Cerebellar nuclear complex (tissue), 1 donor: ENCODE measurements around the gene PIP4K2A.
"Not testable (repeated sequence)": the region's sequence is repeated elsewhere in the genome, so short reads cannot be mapped to it uniquely, and the experiment has no call there.

Experiments
- DNase-seq, 2 experiments: peaks; one replicate each; lab custom pipeline; 2025; lab: John Stamatoyannopoulos, UW

The PIP4K2A gene

DNA sequence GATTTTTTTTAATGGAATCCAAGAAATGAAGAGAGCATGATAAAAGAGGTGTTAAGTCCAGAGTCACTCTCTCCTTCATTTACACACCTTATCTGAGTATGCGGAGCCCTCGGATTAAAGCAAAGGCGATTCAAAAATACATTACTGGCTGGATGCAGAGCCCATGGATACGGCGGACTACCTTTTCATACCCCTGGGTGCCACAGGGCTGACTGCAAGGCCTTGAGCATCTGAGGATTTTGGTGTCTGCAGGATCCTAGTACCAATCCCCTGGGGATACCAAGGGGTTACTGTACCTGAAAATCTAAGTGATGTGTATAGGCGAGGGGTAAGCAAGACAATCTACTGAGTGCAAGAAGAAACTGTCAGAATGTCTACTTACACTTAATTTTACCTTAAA is 20.5 kb downstream of the PIP4K2A start:
- no peak for DNase-seq

DNA sequence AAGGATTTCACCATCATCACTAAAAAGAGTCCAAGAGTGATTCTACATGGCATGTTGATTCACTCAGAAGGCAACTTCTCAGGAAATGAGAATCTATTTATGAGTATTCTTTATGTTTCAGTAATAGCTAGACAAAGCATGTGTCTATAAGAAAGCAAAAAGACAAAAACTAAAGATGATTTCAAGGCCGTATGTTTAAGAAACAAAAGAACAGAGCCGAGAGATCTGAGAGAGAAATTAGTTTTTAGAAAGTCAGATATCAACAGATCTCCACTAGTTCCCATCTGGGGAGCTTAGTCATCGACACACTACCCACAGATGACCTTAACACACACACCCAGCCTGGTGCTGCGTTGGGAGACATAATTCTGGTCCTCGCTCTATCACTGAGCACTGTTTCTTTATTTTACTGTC is 21.0 kb downstream of the PIP4K2A start:
- no peak for DNase-seq

DNA sequence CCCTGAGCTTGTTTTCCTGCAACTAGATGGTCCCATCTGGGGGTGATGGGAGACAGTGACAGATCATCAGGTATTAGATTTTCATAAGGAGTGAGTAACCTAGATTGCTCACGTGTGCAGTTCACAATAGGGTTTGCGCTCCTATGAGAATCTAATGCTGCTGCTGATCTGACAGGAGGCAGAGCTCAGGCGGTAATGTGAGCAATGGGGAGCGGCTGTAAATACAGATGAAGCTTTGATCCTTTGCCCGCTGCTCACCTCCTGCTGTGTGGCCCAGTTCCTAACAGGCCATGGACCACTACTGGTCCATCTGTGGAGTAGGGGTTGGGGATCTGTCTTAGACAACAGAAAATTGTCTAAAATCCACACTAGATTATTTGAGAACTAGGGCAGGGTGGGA is 22.3 kb downstream of the PIP4K2A start:
- not testable (repeated sequence) for DNase-seq

DNA sequence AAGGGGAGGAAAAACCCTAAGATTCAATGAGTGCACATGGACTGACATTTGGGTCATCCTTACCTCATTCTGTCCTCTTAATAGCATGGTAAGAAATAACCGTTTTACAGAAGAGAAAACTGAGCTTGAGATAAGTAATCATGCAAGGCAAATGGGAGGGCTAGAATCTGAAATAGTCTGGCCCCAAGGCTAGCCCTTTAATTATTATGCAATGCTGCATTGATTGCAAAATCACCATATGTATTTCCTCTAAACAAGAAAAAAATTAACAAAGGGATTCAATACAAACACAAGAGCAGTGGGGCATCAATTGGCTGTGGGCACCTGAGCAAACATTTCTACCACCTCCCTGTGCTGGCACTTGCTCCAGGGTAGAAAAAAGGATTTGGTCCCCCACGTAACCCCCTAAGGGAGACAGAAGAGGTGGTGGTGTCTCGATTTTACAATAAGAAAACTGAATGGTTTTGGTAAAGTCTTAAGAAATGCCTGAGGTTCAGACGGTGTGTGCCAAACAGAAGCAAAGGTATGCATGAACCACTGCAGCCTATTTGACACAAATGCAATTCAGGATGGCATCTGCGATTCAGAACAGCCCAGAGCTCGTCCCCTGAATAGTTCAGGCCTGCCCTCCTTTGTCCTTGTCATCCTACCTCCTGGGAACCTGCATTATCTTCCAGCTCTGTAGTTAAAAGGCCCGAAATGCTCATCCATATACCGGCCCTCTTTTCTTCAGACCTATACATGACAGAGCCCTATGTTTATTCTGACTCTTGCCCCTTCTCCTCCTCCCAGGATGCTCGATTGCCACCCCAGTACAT is 23.6 kb downstream of the PIP4K2A start:
- no peak for DNase-seq

DNA sequence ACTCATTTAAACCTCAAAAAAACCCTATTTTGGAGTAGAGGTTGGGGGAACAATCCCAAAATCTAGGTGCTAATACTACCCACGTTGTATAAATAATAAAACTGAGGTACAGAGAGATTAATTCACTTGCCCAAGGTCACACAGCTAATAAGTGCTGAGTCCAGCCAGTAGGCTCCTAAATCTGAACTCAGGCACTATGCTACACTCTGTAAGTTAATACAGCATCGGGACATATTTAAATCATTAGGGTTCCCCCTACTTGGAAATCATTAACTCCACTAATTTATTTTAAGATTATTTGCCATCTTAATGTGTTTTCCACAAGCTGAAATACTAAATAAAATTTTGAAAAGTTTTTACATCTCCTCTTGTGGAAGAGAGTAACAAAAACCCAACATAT is 24.2 kb downstream of the PIP4K2A start:
- DNase-seq: no peak

DNA sequence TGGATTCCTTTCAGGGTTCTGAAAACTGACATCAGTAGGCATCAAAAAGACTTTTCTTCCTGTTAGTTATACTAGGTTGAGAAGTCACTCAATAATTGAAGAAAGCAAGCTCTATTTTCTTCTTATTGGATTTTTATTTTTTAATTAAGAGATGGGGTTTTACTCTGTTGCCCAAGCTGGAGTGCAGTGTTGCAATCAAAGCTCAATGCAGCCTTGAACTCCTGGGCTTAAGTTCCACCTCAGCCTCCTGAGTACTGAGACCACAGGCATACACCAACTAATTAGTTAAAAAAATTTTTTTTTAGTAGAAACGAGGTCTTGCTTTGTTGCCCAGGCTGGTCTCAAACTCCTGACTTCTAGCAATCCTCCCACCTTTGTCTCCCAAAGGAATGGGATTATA is 28.0 kb downstream of the PIP4K2A start:
- no peak for DNase-seq

DNA sequence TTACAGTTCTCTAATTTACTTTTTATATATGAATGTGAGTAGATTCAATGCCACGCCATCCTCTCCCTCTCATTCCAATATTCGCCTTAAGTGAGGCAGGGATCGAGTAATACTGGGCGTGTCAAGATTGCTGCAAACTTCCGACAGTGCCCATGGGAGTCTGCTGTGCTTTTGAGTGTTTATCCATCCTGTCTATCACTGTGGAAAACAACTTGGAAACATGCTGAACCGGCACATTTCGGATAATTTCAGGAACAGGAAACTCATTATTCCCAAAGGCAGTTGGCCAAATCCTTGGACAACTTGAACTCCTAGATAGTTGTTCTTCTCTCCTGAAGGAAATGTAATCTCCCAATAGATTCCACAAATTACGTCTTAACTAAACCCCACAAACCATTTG is 28.5 kb downstream of the PIP4K2A start:
- DNase-seq: no peak

DNA sequence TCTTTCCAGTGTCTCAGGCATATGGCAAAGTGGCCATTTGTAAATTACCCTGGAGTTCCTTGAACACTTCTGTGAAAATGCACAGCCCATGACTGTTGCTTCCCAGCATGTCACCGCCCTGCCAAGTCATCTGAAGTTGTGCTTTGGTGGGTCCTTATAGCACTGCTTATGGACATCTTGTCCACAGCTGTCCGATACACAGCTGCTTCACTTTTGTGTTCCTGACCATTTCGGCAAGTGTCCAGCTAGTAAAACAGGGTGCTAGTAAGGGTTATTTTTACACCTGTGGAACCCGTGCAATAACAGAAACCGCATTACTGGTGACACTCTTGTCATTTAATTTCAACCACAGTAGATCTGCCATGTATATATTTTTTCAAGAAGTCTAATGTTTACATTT is 29.7 kb downstream of the PIP4K2A start:
- DNase-seq: no peak

DNA sequence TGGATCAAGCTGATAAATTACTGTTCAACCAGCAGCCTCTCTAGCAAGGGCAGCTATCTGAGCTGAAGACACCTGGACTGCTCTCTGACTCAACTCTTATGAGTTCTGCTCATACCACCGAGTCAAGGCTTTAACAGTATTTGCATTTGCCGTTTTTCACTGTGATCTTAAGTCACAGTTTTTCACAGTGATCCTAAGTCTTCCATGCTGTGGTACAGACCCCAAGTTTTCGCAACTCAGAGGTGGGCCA is 31.3 kb downstream of the PIP4K2A start:
- no peak for DNase-seq

DNA sequence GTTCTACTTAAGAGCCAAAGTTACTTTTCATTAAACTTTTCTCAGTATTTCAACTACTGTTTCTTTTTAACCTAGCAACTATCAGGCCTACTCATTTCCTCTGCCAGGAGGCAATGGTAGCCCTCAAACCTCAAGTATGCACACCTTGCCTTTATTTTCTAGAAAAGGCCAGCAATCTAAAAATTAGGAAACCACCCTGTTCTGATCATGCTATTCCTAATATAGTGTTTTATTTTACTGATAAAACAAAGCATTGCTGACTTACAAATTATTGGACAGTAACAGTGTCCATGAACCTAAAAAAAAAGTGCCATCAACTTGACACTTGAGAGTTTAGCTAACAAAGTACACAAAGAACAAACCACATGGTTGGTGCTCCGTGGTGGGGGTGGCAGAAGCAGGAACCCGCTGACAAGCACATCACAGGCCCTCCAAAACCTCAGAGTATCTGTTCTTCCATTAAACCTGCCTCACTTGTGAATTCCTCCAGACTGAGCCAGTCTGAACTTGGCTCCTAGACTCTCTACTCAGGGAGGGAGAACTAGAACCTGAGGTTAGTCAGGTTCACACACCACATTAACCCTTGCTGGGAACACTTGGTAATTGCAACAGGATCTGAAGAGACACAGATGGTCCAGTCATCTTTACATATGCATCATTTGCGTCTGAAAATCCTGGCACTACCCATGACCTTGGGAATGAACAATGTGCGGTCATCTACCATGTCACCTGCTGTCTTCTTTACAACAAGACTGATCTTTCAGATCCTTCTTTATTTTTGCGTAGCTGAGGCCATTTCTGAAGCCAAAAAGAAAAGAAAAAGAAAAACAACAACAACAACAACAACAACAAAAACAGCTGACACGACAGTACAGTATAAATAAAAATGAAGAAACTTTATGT is 31.9 kb downstream of the PIP4K2A start:
- DNase-seq: no peak

DNA sequence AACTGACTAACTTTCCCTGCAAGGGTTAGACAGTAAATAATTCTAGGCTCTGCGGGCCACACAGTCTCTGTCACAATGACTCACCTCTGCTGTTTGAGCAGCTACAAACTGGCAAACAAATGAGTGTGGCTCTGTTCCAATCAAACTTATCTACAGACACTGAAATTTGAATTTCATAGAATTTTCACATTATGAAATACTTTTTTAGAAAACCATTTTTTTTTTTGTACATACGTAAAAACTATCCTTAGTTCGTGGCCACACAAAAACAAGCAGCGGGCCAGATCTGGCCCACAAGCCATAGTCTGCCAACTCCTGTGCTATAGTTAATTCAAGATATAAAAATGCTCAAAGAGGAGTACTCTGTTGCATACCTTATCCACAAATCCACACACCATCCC is 32.6 kb downstream of the PIP4K2A start:
- no peak for DNase-seq

DNA sequence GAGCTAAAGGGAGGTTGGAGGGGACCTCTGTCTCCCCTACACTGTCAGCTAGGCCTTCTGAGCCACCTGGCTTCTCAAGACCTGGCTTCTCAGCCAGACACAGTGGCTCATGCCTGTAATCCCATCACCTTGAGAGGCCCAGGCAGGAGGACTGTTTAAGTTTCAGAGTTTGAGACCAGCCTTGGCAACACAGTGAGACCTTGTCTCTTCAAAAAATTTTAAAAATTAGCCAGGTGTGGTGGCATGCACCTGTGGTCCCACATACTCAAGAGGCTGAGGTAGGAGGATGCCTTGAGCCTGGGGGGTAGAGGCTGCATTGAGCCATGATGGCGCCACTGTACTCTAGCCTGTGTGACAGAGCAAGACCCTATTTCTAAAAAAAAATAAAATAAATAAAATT is 33.1 kb downstream of the PIP4K2A start:
- no peak for DNase-seq

DNA sequence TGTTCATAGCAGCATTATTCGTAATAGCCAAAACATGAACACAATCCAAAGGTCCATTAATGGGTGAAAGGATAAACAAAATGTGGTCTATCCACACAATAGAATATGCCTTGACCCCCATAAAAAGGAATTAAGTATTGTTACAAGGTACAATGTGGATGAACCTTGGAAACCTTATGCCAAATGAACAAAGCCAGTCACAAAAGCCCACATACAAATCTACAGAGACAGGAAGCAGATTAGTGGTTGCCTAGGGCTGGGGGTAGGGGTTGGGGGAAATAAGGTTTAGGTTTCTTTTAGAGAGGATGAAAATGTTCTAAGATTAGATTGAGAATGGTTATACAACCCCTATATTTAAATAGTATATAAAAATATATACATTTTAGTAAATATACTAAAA is 34.8 kb downstream of the PIP4K2A start:
- DNase-seq: no peak

DNA sequence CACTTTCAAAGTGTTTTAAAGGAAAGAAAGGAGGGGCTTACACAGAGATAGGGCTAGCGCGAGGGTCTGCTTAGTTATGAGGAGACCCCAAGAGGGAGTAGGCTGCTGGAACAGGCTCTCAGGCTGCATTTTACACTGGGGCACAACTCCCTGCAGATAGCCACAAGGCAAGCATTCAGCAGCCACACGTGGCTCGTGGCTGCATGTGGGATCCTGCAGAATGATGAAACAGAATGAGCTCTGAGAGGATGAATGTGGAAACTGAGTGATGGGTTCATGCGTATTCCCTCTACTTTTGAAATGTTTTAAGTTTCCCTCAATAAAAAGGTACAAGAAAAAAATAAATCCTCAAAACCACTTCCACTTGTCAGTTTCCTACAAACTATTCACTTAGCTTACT is 37.0 kb downstream of the PIP4K2A start:
- DNase-seq: no peak

DNA sequence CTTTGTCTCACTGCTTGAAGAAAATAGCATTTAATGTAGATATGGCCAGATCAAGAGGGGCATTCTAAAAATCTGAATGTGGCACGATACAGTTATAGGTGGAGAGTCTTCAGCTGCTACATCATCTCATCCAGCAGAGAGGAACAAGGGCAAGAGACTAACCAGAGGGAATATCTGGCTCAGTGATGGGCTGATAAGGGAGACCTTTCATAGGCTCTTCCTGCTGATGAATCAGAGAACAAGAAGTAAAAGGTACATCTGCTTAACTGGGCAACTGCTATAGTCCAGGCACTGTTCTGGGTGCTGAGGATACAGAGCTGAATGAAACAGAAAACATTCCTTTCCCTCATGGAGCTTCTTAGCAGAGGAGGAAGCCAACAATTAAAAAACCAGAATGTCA is 37.9 kb downstream of the PIP4K2A start:
- DNase-seq: no peak

DNA sequence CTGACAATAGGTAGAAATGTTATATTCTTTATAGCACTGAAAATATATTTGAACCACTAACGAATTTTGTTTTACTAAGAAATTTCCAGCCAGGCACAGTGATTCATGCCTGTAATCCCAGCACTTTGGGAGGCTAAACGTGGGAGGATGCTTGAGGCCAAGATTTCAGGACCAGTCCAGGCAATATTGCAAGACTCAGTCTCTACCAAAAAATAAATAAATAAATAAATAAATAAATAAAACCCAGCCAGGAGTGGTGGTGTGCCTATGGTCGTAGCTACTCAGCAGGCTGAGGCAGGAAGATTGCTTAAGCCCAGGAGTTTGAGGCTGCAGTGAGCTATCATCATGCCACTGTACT is 39.8 kb downstream of the PIP4K2A start:
- no peak for DNase-seq

DNA sequence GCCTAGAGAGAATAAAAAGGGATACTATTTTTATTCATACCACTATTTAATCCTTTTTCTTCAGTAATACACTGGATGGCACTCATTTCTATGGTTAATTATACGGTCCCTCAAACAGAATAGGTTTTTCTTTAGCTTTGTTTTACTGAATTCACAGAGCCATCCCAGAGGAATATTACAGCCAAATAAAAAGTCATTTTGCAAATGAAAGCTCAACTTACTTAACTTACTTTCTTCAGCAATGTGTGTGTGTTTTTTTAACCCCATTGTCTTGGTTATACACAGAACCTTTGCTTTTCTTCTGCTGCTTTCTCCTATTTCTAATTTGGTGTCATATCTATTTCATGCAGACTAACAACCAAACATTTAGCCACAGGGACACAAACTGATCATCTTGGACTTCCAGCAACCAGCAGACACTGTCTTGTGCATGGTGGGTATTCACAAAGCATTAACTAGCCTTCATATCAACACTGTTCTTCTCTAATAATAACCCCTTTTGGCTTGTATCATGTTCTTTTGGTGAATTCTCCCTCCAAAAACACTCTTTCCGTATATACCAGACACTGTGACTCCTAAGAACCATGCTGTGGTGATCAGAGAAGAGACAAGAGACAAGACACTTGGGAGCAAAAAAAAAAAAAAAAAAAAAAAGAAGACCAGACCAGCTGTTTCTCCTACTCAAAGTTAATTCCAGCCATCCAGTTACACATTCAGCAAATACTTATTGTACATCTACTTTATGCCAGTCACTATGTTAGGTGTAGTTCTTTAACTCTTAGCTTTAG is 40.4 kb downstream of the PIP4K2A start:
- no peak for DNase-seq

DNA sequence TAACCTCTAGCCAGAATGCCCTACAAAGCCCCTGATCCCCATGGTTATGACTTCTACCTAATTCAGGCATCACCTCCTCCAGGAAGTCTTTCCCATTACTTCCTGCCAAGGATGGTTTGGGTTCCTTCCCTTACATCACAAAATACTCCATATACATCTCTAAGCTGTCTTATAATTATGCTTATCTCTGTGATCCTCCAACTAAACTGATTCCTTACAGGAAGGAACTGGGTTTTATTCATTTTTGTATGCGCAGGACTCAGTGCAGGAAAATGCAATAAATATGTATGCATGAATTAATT is 41.3 kb downstream of the PIP4K2A start:
- DNase-seq: no peak

DNA sequence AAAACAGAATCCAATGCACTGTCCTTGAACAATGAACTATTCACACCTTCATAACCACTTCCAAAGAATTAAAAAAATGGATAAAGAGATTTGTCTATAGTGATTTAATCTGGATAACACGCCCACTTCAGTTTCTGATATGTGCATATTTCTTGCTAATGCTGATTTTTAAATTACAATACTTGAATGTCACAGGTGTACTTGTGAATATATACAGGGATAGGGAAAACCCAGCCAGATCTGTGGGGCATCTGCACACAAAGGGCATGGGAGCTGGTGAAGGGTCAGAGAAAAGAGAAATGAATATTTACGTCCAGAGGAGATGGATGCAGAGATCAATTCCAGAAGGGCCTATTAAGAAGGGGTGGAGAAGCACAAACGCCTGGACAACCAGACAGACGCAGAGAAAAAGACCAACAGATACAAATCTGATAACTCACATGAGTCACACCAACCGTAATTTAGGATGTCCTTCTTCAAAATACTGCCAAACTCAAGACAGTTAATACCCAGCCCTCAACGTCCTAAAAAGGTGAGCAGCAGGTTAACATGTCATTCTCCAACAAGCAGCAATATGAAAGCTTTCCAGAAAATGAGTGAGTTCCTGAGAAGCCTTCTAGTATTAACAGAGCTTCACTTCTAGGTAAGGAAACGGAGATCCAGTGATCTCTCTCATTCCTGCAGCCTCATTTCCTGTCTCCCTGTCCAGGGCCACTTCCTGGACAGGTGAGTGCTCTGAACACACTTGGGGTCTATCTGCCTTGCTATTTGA is 41.9 kb downstream of the PIP4K2A start:
- DNase-seq: no peak

DNA sequence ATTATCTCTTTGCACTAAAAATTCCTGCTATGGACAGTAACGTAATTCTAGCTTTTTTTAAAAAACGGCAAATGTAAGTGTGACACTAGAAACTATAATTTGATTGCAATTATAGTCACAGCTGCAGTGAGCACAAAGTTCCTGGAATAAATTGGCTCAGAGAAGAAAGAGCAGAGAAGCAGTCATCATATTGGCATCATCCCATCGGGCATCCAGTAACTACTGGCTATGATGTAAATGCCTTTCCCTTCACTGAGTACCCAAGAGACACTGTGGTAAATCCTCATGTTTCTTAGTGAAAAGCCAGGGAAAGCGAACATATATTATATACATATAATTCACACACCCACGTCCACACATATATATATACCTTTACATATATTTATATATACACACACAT is 43.6 kb downstream of the PIP4K2A start:
- no peak for DNase-seq

DNA sequence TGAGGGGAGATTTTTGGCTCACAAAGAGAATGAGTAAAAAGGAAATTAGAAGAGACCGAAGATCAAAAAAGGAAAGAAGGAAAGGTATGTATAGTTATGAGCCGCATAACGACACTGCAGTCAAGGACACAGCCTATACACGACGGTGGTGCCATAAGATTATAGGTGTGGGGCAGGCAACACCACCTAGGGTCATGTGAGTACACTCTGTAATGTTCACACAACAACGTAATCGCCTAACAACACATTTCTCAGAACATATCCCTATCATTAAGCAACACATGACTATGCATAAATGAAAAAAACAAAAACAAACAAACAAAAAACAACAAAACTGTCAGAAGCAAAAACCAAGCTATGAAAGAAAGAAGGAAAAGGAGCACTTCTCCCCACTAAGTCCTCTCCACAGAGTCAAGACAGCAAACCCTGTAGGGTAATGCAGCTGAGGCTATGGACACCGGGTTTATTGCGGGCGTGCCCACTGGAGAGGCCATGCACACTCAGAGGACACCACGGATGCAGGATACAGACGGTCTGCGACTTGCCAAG is 45.1 kb downstream of the PIP4K2A start:
- DNase-seq: no peak

DNA sequence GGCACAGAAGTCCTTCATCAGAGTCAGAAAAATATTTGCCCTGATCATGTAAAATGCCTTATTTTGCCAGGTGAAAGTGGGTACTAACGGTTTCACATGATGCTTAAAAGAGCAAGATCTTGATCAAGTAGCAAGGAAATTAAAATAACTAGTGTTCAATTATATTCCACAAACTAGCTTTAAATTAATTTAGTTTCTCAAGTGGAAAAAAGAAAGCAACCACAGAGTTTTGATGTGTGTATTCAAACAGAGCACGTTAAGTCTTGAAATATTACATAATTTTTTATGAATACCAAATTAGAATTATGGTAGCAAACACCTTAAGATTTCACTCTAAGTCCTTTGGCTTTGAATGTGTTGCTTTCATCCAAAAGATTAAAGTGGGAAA is 47.3 kb downstream of the PIP4K2A start:
- DNase-seq: no peak
